H54 (cell line): ENCODE data around the gene ZFR.
"Not testable (repeated sequence)": the region's sequence is repeated elsewhere in the genome, so short reads cannot be mapped to it uniquely, and the experiment has no call there.

Source experiments
- DNase-seq: peaks from one replicate; pipeline ENCODE4 v3.0.0; 2011; ENCODE audit warnings: low spot score, mixed read lengths; ENCODE audit not compliant: insufficient read length
- FAIRE-seq: peaks from 3 replicates; lab custom pipeline; 2011; peaks lifted over from hg19 to GRCh38; lab: Jason Lieb, UNC
- POLR2A ChIP-seq: IDR thresholded peaks from 2 replicates; pipeline ENCODE4 v1.6.1; 2011; ENCODE audit warnings: low read depth, mild to moderate bottlenecking, low read length

ZFR gene

DNA sequence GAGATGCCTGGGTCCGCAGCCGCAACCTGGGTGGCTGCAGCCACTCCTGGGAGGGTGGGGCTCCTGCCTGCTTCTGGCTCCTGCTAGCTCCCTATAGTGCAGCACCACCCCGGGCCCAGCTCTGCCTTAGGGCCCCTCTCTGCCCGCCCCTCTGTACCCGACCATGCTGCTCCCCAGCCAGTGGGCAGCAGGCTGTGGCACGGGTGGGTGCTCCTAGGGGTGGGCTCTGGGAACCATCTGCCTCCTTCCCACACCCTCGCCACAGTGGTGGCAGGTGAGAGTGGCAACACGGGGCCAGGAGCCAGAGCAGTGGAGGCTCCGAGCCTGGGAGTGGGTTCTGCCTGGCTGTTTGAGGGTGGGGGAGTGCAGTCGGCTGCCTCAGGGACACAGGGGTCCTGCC, 124.0 kb downstream of the ZFR start:
- DNase-seq, result no peak
- FAIRE-seq, result no peak
- TF ChIP-seq POLR2A, result no peak

DNA sequence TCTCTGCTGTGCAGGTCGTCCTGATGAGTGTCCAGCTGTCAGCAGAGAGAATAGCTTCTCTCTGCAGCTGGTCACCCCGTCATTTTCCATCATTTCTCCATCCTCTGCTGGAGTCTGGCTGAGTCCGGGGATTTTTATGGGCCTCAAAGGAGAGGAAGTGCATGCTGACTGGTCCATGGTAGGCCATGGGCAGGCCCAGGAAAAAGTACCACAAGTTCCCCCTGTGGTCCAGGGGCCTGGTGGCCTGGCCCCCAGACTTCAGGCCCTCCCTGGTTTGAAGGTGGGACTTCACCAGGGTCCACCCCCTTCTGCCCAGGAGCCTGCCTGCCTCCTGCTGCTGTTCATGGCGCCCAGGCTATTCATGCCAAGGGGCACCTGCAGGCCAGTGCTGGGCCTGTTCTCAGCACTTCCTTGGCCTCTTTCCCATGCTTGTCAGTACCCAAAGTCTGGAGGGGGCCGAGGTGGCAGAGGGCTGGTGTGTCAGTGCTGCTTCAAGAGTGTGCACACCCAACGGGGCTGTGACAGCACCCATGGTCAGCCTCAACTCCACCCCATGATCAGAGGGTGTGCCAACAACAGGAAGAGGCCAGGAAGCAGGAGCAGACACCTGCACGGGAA, 124.5 kb downstream of the ZFR start:
- no peak for TF ChIP-seq POLR2A

GRCh38 chr5:32319392-32319791, 125.1 kb downstream of the ZFR start:
- TF ChIP-seq POLR2A, result no peak
- DNase-seq (no peak), FAIRE-seq (no peak)

More for the DNA sequence above, 124.5 kb downstream of the ZFR start:
- DNase-seq (no peak), FAIRE-seq (no peak)

DNA sequence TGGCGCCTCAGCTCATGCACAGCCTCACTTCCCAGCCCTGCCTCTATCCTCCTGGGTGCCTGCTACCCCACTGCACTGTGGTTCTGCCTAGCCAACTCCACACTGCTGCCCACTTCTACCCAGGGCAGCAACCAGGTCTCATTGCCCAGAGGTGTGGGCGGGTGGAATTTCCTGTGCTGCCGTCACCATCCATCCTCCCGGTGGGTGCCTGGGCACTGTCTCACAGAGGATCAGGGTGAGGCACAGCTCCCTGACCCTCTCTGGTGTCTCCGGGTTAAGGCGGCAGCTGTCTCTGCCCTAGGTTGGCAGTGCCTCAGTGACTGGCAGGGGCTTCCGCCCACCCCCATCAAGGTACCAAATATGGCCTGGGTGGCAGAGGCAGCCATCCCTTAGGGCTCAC, 127.5 kb downstream of the ZFR start:
- DNase-seq (no peak), FAIRE-seq (no peak)
- no peak for TF ChIP-seq POLR2A

- DNase-seq, result no peak
- FAIRE-seq, result no peak
- no peak for TF ChIP-seq POLR2A
These were observed 129.1 kb downstream of the ZFR start for GRCh38 chr5:32315221-32316014.

DNA sequence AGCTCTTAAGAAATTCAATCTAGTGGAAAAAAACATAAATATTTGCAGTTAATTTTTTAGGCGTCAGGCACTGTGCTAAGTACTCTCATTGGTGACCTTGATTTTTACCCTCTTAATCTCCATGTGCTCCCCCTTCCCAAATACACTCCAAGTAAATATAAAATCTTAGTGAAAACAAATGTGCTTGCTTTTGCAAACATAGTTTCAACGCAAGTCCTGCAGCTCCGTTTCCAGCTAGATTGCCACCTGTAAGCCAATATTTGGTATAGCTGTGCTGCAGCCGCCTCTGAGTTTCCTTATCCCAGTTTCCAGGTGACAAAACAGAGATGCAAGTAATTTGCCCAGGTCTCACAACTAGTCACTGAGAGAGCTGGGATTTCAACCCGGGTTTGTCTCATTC, 129.9 kb downstream of the ZFR start:
- FAIRE-seq, result no peak
- DNase-seq, result no peak
- no peak for TF ChIP-seq POLR2A

GRCh38 chr5:32314152-32314488, 130.4 kb downstream of the ZFR start:
- DNase-seq, FAIRE-seq: not testable (repeated sequence)

GRCh38 chr5:32312595-32313332, 131.8 kb downstream of the ZFR start, which contains the start of gene MTMR12:
TSS of gene MTMR12 (minus strand) at chr5:32312939. CDS start at chr5:32312838, 101 bp downstream.
- FAIRE-seq (peak; percentile 96), DNase-seq (peak; percentile 99)
- TF ChIP-seq POLR2A, result peak; percentile 96

- FAIRE-seq (no peak), DNase-seq (peak; percentile 80)
- TF ChIP-seq POLR2A, result peak; percentile 21; the same call in 1 of the 2 replicates
These were observed 132.3 kb downstream of the ZFR start for GRCh38 chr5:32312197-32312594.

GRCh38 chr5:32311404-32312196, 132.9 kb downstream of the ZFR start:
- FAIRE-seq, result no peak
- no peak for TF ChIP-seq POLR2A
- DNase-seq, result no peak

- no peak for FAIRE-seq
- no peak for DNase-seq
- TF ChIP-seq POLR2A, result no peak
These were observed 134.8 kb downstream of the ZFR start for GRCh38 chr5:32309761-32310160.

DNA sequence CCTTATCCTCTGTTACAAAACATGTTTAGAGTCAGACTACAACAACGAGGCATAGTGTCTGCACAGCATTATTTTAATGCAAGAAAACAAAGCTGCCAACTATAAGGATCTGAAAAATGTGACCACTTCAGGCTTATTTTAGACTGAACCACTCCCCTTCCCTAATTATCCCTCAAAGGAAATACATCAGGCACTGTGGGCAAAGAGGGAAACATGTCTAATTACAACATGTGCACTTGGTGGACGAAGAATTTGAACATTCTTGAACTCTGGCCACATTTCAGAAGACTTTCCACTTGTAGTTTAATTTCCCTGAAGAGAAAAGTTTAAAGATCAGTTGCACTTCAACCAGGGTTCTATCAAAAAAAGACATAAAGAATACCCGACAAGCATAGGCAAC, 135.6 kb downstream of the ZFR start:
- FAIRE-seq, result no peak
- no peak for TF ChIP-seq POLR2A
- DNase-seq, result no peak

DNA sequence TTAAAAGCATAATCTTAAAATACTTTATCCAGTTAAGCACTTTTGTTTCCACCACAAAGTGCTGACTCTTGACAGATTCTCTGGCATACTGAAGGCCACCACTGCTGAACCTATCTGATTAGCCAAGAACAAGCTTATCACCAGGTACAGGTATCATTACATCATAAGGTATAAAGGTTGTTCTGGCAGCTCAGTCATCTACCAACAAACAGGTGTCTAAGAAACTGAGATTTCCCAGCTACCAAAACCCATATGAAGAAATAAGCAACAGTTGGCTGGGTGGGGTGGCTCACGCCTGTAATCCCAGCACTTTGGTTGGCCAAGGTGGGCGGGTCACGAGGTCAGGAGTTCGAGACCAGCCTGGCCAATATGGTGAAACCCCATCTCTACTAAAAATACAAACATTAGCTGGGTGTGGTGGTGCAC, 136.8 kb downstream of the ZFR start:
- no peak for FAIRE-seq
- no peak for DNase-seq
- TF ChIP-seq POLR2A, result no peak

DNA sequence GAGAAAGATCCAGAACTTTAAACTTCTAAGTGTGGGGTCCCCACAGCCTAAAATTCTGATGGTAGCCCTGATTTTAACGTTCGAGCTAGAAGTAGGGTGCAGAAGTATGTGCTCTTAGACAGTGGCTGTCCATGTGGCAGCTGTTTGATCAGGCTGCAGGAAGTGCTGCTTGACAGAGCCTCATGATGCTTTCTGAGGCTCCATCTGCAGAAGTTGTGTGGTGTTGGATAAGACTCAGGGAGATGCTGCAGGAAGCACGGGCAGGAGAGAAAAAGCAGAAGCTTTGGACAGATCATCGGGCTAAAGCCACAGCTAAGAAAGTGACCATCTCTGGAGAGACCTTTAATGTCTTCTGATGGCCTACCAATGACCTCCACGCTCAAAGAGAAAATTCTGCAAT, 139.9 kb downstream of the ZFR start:
- no peak for TF ChIP-seq POLR2A
- no peak for DNase-seq
- FAIRE-seq, result no peak
